GM19395 (cell line): Measurements from ENCODE around the gene NHERF2.

Experiments
- ATAC-seq: cut with Tn5 transposase; IDR thresholded peaks from one replicate; pipeline ENCODE4 v1.9.1; 2021; ENCODE audit warnings: mild to moderate bottlenecking, moderate library complexity; ENCODE audit not compliant: unreplicated experiment

Gene NHERF2

GRCh38 chr16:2038382-2039231 is 11.9 kb downstream of the NHERF2 start:
- ATAC-seq = no peak

- no peak for ATAC-seq
These were observed 12.8 kb downstream of the NHERF2 start for GRCh38 chr16:2039274-2040031.

- no peak for ATAC-seq
These were observed 13.5 kb downstream of the NHERF2 start for GRCh38 chr16:2040041-2040786.

GRCh38 chr16:2040787-2041522 is 14.3 kb downstream of the NHERF2 start:
- no peak for ATAC-seq

GRCh38 chr16:2042171-2042985 is 15.7 kb downstream of the NHERF2 start:
- no peak for ATAC-seq

- no peak for ATAC-seq
These were observed 16.4 kb downstream of the NHERF2 start for GRCh38 chr16:2042986-2043666.

- no peak for ATAC-seq
These were observed 17.2 kb downstream of the NHERF2 start for GRCh38 chr16:2043667-2044451.

GRCh38 chr16:2044541-2044940 is 17.8 kb downstream of the NHERF2 start:
- ATAC-seq = no peak

- ATAC-seq = no peak
These were observed 19.5 kb downstream of the NHERF2 start for GRCh38 chr16:2045965-2046892.

GRCh38 chr16:2046893-2047329 is 20.2 kb downstream of the NHERF2 start:
- ATAC-seq = no peak

GRCh38 chr16:2047330-2048115 is 20.8 kb downstream of the NHERF2 start, which contains the start of the genes NTHL1 and TSC2:
NTHL1 (minus strand) TSS chr16:2047834; CDS start chr16:2047823, 11 bp downstream.
TSC2 (plus strand) TSS chr16:2047985; CDS start chr16:2048616, 631 bp downstream.
- ATAC-seq = peak; percentile 80

- no peak for ATAC-seq
These were observed 21.4 kb downstream of the NHERF2 start for GRCh38 chr16:2048116-2048543.

GRCh38 chr16:2053211-2053610 is 26.5 kb downstream of the NHERF2 start:
- no peak for ATAC-seq

GRCh38 chr16:2053897-2054296 is 27.2 kb downstream of the NHERF2 start:
- ATAC-seq = no peak

- no peak for ATAC-seq
These were observed 28.0 kb downstream of the NHERF2 start for GRCh38 chr16:2054543-2055245.

- ATAC-seq = no peak
These were observed 29.4 kb downstream of the NHERF2 start for GRCh38 chr16:2056077-2056476.
